GM23248 (cell line): ENCODE measurements around the gene VSTM2B. TPM values are rescaled to one million over a fixed set of nuclear protein-coding genes. Genes with fewer than 3 reads are reported as not detected.

Experiments used
- DNase-seq: peaks from one replicate; pipeline ENCODE4 v3.0.0-alpha.2; 2015
- H2AFZ ChIP-seq: fragments of 200-600 bp; sonication (generic); 2 replicates; pipeline ENCODE4 v1.6.1; 2016; ENCODE audit warnings: antibody characterized with exemption
- H3F3A ChIP-seq: fragments of 200-600 bp; sonication (generic); 2 replicates; pipeline ENCODE4 v1.6.1; 2016; ENCODE audit warnings: mild to moderate bottlenecking, antibody characterized with exemption, mixed run types; ENCODE audit not compliant: insufficient read depth
- H3K27ac ChIP-seq: fragments of 200-600 bp; sonication (generic); 2 replicates; pipeline ENCODE4 v1.5.1; 2016; ENCODE audit warnings: mild to moderate bottlenecking
- H3K27me3 ChIP-seq: fragments of 200-600 bp; sonication (generic); replicated peaks from 2 replicates; pipeline ENCODE4 v1.6.1; 2016; ENCODE audit warnings: mild to moderate bottlenecking; ENCODE audit not compliant: insufficient read depth
- H3K36me3 ChIP-seq: fragments of 200-600 bp; sonication (generic); 2 replicates; pipeline ENCODE4 v1.6.1; 2016; ENCODE audit warnings: low read depth, mild to moderate bottlenecking
- H3K4me1 ChIP-seq: fragments of 200-600 bp; sonication (generic); 2 replicates; pipeline ENCODE4 v1.6.1; 2016; ENCODE audit warnings: mild to moderate bottlenecking; ENCODE audit not compliant: insufficient read depth
- H3K4me2 ChIP-seq: fragments of 200-600 bp; sonication (generic); one replicate; pipeline ENCODE4 v1.6.1; 2016; ENCODE audit warnings: mild to moderate bottlenecking; ENCODE audit not compliant: unreplicated experiment
- H3K4me3 ChIP-seq: fragments of 200-600 bp; sonication (generic); 2 replicates; pipeline ENCODE4 v1.5.1; 2016; ENCODE audit warnings: mild to moderate bottlenecking
- H3K79me2 ChIP-seq: fragments of 200-600 bp; sonication (generic); 2 replicates; pipeline ENCODE4 v1.6.1; 2016; ENCODE audit warnings: mild to moderate bottlenecking; ENCODE audit not compliant: insufficient read depth
- H3K9ac ChIP-seq: fragments of 200-600 bp; sonication (generic); 2 replicates; pipeline ENCODE4 v1.6.1; 2016; ENCODE audit warnings: mild to moderate bottlenecking
- H3K9me2 ChIP-seq: fragments of 200-600 bp; sonication (generic); 2 replicates; pipeline ENCODE4 v1.6.1; 2016; ENCODE audit warnings: mixed run types, mild to moderate bottlenecking, moderate library complexity; ENCODE audit not compliant: insufficient read depth
- H3K9me3 ChIP-seq: fragments of 200-600 bp; sonication (generic); one replicate; pipeline ENCODE4 v1.6.1; 2017; ENCODE audit warnings: low read depth
- H4K20me1 ChIP-seq: fragments of 200-600 bp; sonication (generic); 2 replicates; pipeline ENCODE4 v1.6.0; 2016; ENCODE audit not compliant: insufficient read depth
- EZH2 ChIP-seq: fragments of 200-600 bp; sonication (generic); IDR thresholded peaks from 2 replicates; pipeline ENCODE4 v1.6.1; 2018; ENCODE audit warnings: antibody characterized with exemption, mild to moderate bottlenecking; ENCODE audit not compliant: insufficient read depth, poor library complexity, severe bottlenecking
- EZH2phosphoT487 ChIP-seq: fragments of 200-600 bp; sonication (generic); IDR thresholded peaks from 2 replicates; pipeline ENCODE4 v1.6.1; 2018; ENCODE audit warnings: antibody characterized with exemption, moderate library complexity, mild to moderate bottlenecking, low read depth; ENCODE audit not compliant: insufficient read depth
- WGBS, 2 experiments: methylation state at CpG; one replicate each; pipeline ENCODE4 v1.1.6; 2015 to 2017; ENCODE audit warnings: low lambda C conversion rate in 2 of 2, low coverage in 1 of 2; ENCODE audit errors: missing lambda C conversion rate in 2 of 2; 5-methylcytosine and 5-hydroxymethylcytosine counted together
- in situ Hi-C: fragments of 300-500 bp; cut with MboI; formaldehyde crosslinking; loops from 2 replicates; pipeline ENCODE4 v1.15.0; 2020
- polyA plus RNA-seq: library from polyadenylated mRNA; unstranded; fragments of >200 nt; fragmentation: Nextera tagmentation; extraction: Ambion mirVana; gene quantifications from 2 replicates; pipeline ENCODE4 v1.2.1, GENCODE V29; 2016
- total RNA-seq: library from RNA; depleted of rRNA; stranded (reverse); fragments of >200 nt; shearing (Covaris generic); gene quantifications from 2 replicates; pipeline ENCODE4 v1.2.3, GENCODE V29; 2014

The VSTM2B gene
- total and polyA plus RNA-seq, 2 experiments from 2014 or later = not detected

GRCh38 chr19:29504454-29504853, 21.3 kb upstream of the VSTM2B start:
- H2AFZ ChIP-seq = no peak overlapping the region
- H4K20me1 ChIP-seq = no peaks in the 10 kb centered on the region
- H3K9me3 ChIP-seq = no peaks in the 10 kb centered on the region
- H3K4me1 ChIP-seq = no peaks in the 10 kb centered on the region
- DNase-seq = no peak
- 55 to 71% methylated on average over 8 of the region's 8 CpGs for WGBS, 2 experiments
- no peak overlapping the region for H3K4me2 ChIP-seq
- H3K27me3 ChIP-seq = 0 out of 2 replicates have a peak, but pooled peaks cover 5% of the 10 kb centered on the region
- no peak overlapping the region for H3K4me3 ChIP-seq
- no peak overlapping the region for H3K9ac ChIP-seq
- H3K79me2 ChIP-seq = no peaks in the 10 kb centered on the region
- no peak overlapping the region for H3K27ac ChIP-seq
- H3F3A ChIP-seq = no peaks in the 10 kb centered on the region
- in situ Hi-C loops = no loop called here
- H3K36me3 ChIP-seq = no peaks in the 10 kb centered on the region
- no peaks in the 10 kb centered on the region for H3K9me2 ChIP-seq
- no peak for TF ChIP-seq EZH2phosphoT487
- TF ChIP-seq EZH2 = no peak

GRCh38 chr19:29505097-29505824, 20.5 kb upstream of the VSTM2B start:
- Histone ChIP-seq H4K20me1 (no peaks in the 10 kb centered on the region), H2AFZ (no peak overlapping the region), H3F3A (no peaks in the 10 kb centered on the region), H3K79me2 (no peaks in the 10 kb centered on the region), H3K9me3 (no peaks in the 10 kb centered on the region), H3K9me2 (no peaks in the 10 kb centered on the region), H3K27me3 (0 out of 2 replicates have a peak, but pooled peaks cover 5% of the 10 kb centered on the region), H3K4me3 (no peak overlapping the region), H3K4me2 (no peak overlapping the region), H3K9ac (no peak overlapping the region), H3K36me3 (no peaks in the 10 kb centered on the region), H3K27ac (no peak overlapping the region), H3K4me1 (no peaks in the 10 kb centered on the region)
- WGBS, 2 experiments = 51 to 61% methylated on average over 12 to 13 of the region's 13 CpGs
- DNase-seq = no peak
- TF ChIP-seq EZH2phosphoT487 = no peak
- no peak for TF ChIP-seq EZH2
- in situ Hi-C loops = no loop called here

- in situ Hi-C loops = no loop called here
- no peak overlapping the region for H3K9ac ChIP-seq
- TF ChIP-seq EZH2 = no peak
- TF ChIP-seq EZH2phosphoT487 = no peak
- no peaks in the 10 kb centered on the region for H4K20me1 ChIP-seq
- no peak overlapping the region for H2AFZ ChIP-seq
- H3K9me2 ChIP-seq = no peaks in the 10 kb centered on the region
- no peaks in the 10 kb centered on the region for H3K36me3 ChIP-seq
- DNase-seq = no peak
- H3K9me3 ChIP-seq = no peaks in the 10 kb centered on the region
- 0 out of 2 replicates have a peak, but pooled peaks cover 5% of the 10 kb centered on the region for H3K27me3 ChIP-seq
- no peaks in the 10 kb centered on the region for H3K79me2 ChIP-seq
- no peak overlapping the region for H3K27ac ChIP-seq
- no peaks in the 10 kb centered on the region for H3F3A ChIP-seq
- WGBS, 2 experiments = 15 to 16% methylated on average over 1 of the region's 1 CpG
- no peak overlapping the region for H3K4me2 ChIP-seq
- no peak overlapping the region for H3K4me3 ChIP-seq
- no peaks in the 10 kb centered on the region for H3K4me1 ChIP-seq
Observed at GRCh38 chr19:29506619-29506911, 19.2 kb upstream of the VSTM2B start.

DNA sequence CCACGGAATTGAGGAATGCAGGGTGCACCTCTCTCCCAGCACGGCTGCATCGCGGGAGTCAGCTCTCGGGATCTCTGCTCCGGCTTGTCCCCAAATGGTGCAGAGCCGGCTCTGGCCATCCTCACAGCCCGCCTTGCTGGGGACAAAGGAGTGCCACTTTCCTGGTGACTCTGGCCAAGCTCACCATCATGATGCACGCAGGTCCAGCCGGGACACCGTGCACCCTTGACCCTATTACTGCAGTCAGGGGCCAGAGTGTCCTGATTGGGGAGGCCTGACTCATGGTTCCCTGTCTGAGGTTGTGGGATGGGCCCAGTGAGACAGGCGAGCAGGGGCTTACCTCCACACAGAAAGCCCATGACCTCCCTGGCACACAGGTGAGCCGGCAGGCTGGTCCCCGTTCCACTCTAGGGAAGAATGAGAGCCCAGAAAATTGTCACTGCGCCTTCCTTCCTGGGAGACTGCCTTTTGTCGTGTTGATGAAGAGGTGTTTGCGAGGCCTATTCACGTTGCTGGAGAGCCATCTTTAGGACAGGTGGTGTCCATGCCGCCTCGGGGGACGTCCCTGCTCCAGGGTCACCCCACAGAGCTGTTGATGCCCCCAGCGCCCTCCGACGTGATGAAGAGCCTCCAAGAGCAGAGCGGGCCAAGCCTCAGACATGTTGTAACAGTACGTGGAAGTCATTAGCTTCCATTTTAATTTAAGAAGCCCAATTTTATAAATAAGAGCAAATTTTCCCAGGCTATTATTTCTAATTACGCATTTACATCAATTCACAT, 18.5 kb upstream of the VSTM2B start:
- Histone ChIP-seq H3K27me3 (0 out of 2 replicates have a peak, but pooled peaks cover 5% of the 10 kb centered on the region), H4K20me1 (no peaks in the 10 kb centered on the region), H3K9ac (no peak overlapping the region), H2AFZ (no peak overlapping the region), H3K36me3 (no peaks in the 10 kb centered on the region), H3K9me3 (no peaks in the 10 kb centered on the region), H3F3A (no peaks in the 10 kb centered on the region), H3K27ac (no peak overlapping the region), H3K79me2 (no peaks in the 10 kb centered on the region), H3K4me3 (no peak overlapping the region), H3K9me2 (no peaks in the 10 kb centered on the region), H3K4me2 (no peak overlapping the region), H3K4me1 (no peaks in the 10 kb centered on the region)
- in situ Hi-C loops = no loop called here
- TF ChIP-seq EZH2phosphoT487 = no peak
- TF ChIP-seq EZH2 = no peak
- 61 to 63% methylated on average over 27 of the region's 27 CpGs for WGBS, 2 experiments
- no peak for DNase-seq
